IMR-90 (cell line): ENCODE data around the gene FGF12. TPM values are rescaled to one million over a fixed set of nuclear protein-coding genes. Genes with fewer than 3 reads are reported as not detected.

Experiments used
- ATAC-seq: fragments of 200-7000 bp; cut with Tn5 transposase; 2 replicates; pipeline ENCODE4 v1.9.1; 2020; ENCODE audit warnings: low read depth, mild to moderate bottlenecking, moderate library complexity
- BruUV-seq: library from RNA; stranded (reverse); fragments of 400-500 nt; replicated peaks from 2 replicates; lab custom pipeline; 2021; lab: Mats Ljungman, UMichigan
- CTCF ChIA-PET: fragments of 300-600 bp; formaldehyde crosslinking; extraction: SDS; loops from one replicate; lab custom pipeline; 2021; ENCODE audit warnings: antibody characterized with exemption; lab: Yijun Ruan, JAX
- POLR2A ChIA-PET: fragments of 300-600 bp; sonication (Branson Sonifier 250); formaldehyde crosslinking; loops from one replicate; lab custom pipeline; 2022; ENCODE audit warnings: antibody characterized with exemption; ENCODE audit not compliant: unreplicated experiment; lab: Charles Lee
- DNase-seq: peaks from one replicate; pipeline ENCODE4 v3.0.0; 2013
- H2AFZ ChIP-seq: replicated peaks from 2 replicates; pipeline ENCODE3; 2013; ENCODE audit warnings: low read length, mild to moderate bottlenecking; ENCODE audit not compliant: poor library complexity
- H2AK5ac ChIP-seq: 2 replicates; pipeline ENCODE4 v1.6.1; 2013; ENCODE audit warnings: low read depth, low read length, inconsistent platforms
- H2AK9ac ChIP-seq: replicated peaks from 2 replicates; pipeline ENCODE3; 2013; ENCODE audit warnings: mild to moderate bottlenecking, low read depth, low read length, moderate library complexity; ENCODE audit not compliant: poor library complexity
- H2BK120ac ChIP-seq: 2 replicates; pipeline ENCODE4 v1.6.1; 2013; ENCODE audit warnings: low read depth, low read length, inconsistent platforms
- H2BK15ac ChIP-seq: 3 replicates; pipeline ENCODE4 v1.6.1; 2013; ENCODE audit warnings: low read depth, low read length, inconsistent platforms
- H2BK20ac ChIP-seq: 2 replicates; pipeline ENCODE4 v1.6.1; 2013; ENCODE audit warnings: low read depth, mild to moderate bottlenecking, inconsistent platforms, low read length, moderate library complexity
- H2BK5ac ChIP-seq: 2 replicates; pipeline ENCODE4 v1.6.1; 2013; ENCODE audit warnings: mild to moderate bottlenecking, low read depth, low read length, inconsistent platforms; ENCODE audit not compliant: poor library complexity, severe bottlenecking
- H3K14ac ChIP-seq: replicated peaks from 2 replicates; pipeline ENCODE4 v1.6.1; 2013; ENCODE audit warnings: low read depth, low read length, inconsistent platforms
- H3K18ac ChIP-seq: 2 replicates; pipeline ENCODE4 v1.6.1; 2013; ENCODE audit warnings: low read depth, low read length, control low read depth
- H3K23ac ChIP-seq: 2 replicates; pipeline ENCODE4 v1.6.1; 2013; ENCODE audit warnings: low read depth, low read length, inconsistent platforms
- H3K27ac ChIP-seq: 2 replicates; pipeline ENCODE4 v1.5.1; 2013; ENCODE audit warnings: mild to moderate bottlenecking, control low read depth, low read length; ENCODE audit not compliant: insufficient read depth
- H3K27me3 ChIP-seq: 2 replicates; pipeline ENCODE4 v1.6.1; 2013; ENCODE audit warnings: low read length; ENCODE audit not compliant: control insufficient read depth, insufficient read depth
- H3K36me3 ChIP-seq: 2 replicates; pipeline ENCODE4 v1.6.1; 2013; ENCODE audit warnings: low read length, mixed read lengths; ENCODE audit not compliant: control insufficient read depth, insufficient read depth
- H3K4ac ChIP-seq: 2 replicates; pipeline ENCODE4 v1.6.1; 2013; ENCODE audit warnings: low read depth, low read length, inconsistent platforms
- H3K4me1 ChIP-seq: 2 replicates; pipeline ENCODE4 v1.6.1; 2013; ENCODE audit warnings: low read length, mixed read lengths; ENCODE audit not compliant: control insufficient read depth, insufficient read depth
- H3K4me2 ChIP-seq: 2 replicates; pipeline ENCODE4 v1.6.1; 2013; ENCODE audit warnings: low read depth, mild to moderate bottlenecking, control low read depth, low read length, moderate library complexity
- H3K4me3 ChIP-seq: 2 replicates; pipeline ENCODE4 v1.5.1; 2013; ENCODE audit warnings: low read depth, mild to moderate bottlenecking, control low read depth, low read length, moderate library complexity; ENCODE audit not compliant: insufficient read depth
- H3K56ac ChIP-seq: 2 replicates; pipeline ENCODE4 v1.6.1; 2013; ENCODE audit warnings: low read length, inconsistent platforms; ENCODE audit not compliant: insufficient read depth; ENCODE audit errors: extremely low read depth
- H3K79me1 ChIP-seq, 2 experiments: 2 replicates each; pipeline ENCODE4 v1.6.1; 2013; ENCODE audit warnings: low read length in 2 of 2, inconsistent platforms in 1 of 2, low read depth in 1 of 2
- H3K9ac ChIP-seq: 2 replicates; pipeline ENCODE4 v1.6.1; 2013; ENCODE audit warnings: low read depth, low read length, control low read depth
- H3K9me1 ChIP-seq: 2 replicates; pipeline ENCODE4 v1.6.1; 2013; ENCODE audit warnings: low read length, inconsistent platforms; ENCODE audit not compliant: insufficient read depth
- H3K9me3 ChIP-seq: 2 replicates; pipeline ENCODE4 v1.6.1; 2013; ENCODE audit warnings: low read length; ENCODE audit not compliant: control insufficient read depth, insufficient read depth
- H4K20me1 ChIP-seq: 2 replicates; pipeline ENCODE4 v1.6.1; 2013; ENCODE audit warnings: low read length, inconsistent platforms; ENCODE audit not compliant: insufficient read depth
- H4K5ac ChIP-seq: 2 replicates; pipeline ENCODE4 v1.6.1; 2013; ENCODE audit warnings: mild to moderate bottlenecking, low read depth, low read length, control low read depth
- H4K8ac ChIP-seq, 2 experiments: 2 replicates each; pipeline ENCODE4 v1.6.1; 2013; ENCODE audit warnings: low read depth in 2 of 2, low read length in 2 of 2, control low read depth in 1 of 2, inconsistent platforms in 1 of 2
- H4K91ac ChIP-seq: 2 replicates; pipeline ENCODE4 v1.6.1; 2013; ENCODE audit warnings: low read depth, low read length, inconsistent platforms; ENCODE audit not compliant: insufficient read depth
- BHLHE40 ChIP-seq: fragments of 150-350 bp; IDR thresholded peaks from 2 replicates; pipeline ENCODE4 v1.6.1; 2016; ENCODE audit warnings: mild to moderate bottlenecking, low read depth, low read length
- MAFK ChIP-seq: IDR thresholded peaks from 2 replicates; pipeline ENCODE4 v1.6.1; 2012; ENCODE audit warnings: low read depth, low read length, improper control_type of control experiment
- RFX5 ChIP-seq: IDR thresholded peaks from 2 replicates; pipeline ENCODE4 v1.8.0; 2012; ENCODE audit warnings: low read depth, mild to moderate bottlenecking, low read length, moderate library complexity
- WGBS, 2 experiments: methylation state at CpG; one replicate each; pipeline versions ENCODE4 v1.1.5 to v1.1.7; 2013; ENCODE audit warnings: missing lambda C conversion rate in 2 of 2; ENCODE audit not compliant: insufficient read length in 1 of 2; ENCODE audit errors: extremely low coverage in 2 of 2; 5-methylcytosine and 5-hydroxymethylcytosine counted together
- dilution Hi-C: fragments of 300-500 bp; cut with HindIII; formaldehyde crosslinking; loops from one replicate; pipeline ENCODE4 v1.14.3; 2018; ENCODE audit warnings: low sequenced_read_pairs; ENCODE audit not compliant: unreplicated experiment
- in situ Hi-C: fragments of 300-500 bp; cut with MboI; formaldehyde crosslinking; loops from 3 replicates; pipeline ENCODE4 v1.14.3; 2019; ENCODE audit warnings: low sequenced_read_pairs, inconsistent platforms, mixed read lengths
- intact Hi-C: fragments of 100-400 bp; cut with micrococcal nuclease; formaldehyde crosslinking; loops from 2 replicates; pipeline ENCODE4 v1.10.0; 2022
- polyA plus RNA-seq, 3 experiments: library from polyadenylated mRNA; depleted of rRNA; stranded (reverse); fragments of >200 nt; gene quantifications; 2 replicates each; pipeline ENCODE4 v1.2.3, GENCODE V29; 2012; ENCODE audit warnings: low replicate concordance in 1 of 3
- total RNA-seq: library from RNA; depleted of rRNA; stranded (reverse); fragments of >200 nt; gene quantifications from 2 replicates; pipeline ENCODE4 v1.2.3, GENCODE V29; 2012

The FGF12 gene
- total and polyA plus RNA-seq, 2 of the 4 experiments (the other 2 are of a cell fraction) = not detected

DNA sequence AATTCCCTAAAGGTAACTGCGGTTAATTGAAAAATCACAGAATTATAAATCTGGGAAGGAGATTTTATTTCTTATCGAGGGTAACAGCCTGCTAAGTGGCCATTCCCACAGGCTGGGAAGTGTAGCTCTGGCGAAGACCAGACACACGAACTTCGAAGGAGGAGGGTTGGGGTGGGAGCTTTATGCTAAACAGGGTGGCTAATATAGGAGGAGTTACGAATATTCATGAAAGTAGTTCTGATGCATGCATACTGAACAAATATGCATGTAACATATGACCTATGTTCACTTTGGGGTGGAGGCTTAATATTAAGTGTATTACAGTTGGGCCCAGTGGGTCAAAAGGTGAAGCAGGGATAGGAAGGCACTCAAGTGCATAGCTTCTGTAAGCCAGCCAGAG is 221.6 kb downstream of the FGF12 start:
- in situ Hi-C loops (no loop called here), dilution Hi-C loops (no loop called here), intact Hi-C loops (no loop called here)
- no peak overlapping the region for H2AK9ac ChIP-seq
- no peak overlapping the region for H4K5ac ChIP-seq
- 0% methylated on average over 1 of the region's 6 CpGs; no CpG with 5 or more reads in 1 of the 2 experiments for WGBS, 2 experiments
- no peak overlapping the region for H2AK5ac ChIP-seq
- H3K27ac ChIP-seq = no peak overlapping the region
- no peak overlapping the region for H2BK20ac ChIP-seq
- BruUV-seq = no TSS peak
- H3K4me3 ChIP-seq = no peak overlapping the region
- no peak overlapping the region for H2AFZ ChIP-seq
- no peak overlapping the region for H4K91ac ChIP-seq
- H2BK5ac ChIP-seq = no peak overlapping the region
- no peaks in the 10 kb centered on the region for H4K20me1 ChIP-seq
- ChIA-PET CTCF (no interaction called here), POLR2A (no interaction called here)
- H3K4ac ChIP-seq = no peak overlapping the region
- no peaks in the 10 kb centered on the region for H3K4me1 ChIP-seq
- H2BK15ac ChIP-seq = no peak overlapping the region
- H3K18ac ChIP-seq = no peak overlapping the region
- no peak overlapping the region for H3K4me2 ChIP-seq
- H2BK120ac ChIP-seq = no peak overlapping the region
- no peak overlapping the region for H3K14ac ChIP-seq
- H3K27me3 ChIP-seq = no peaks in the 10 kb centered on the region
- no peaks in the 10 kb centered on the region for H3K36me3 ChIP-seq
- no peak for DNase-seq
- no peaks in the 10 kb centered on the region for H3K9me1 ChIP-seq
- ATAC-seq = no peak
- H3K56ac ChIP-seq = no peak overlapping the region
- no peak overlapping the region for H3K9ac ChIP-seq
- H3K79me1 ChIP-seq = no peaks in the 10 kb centered on the region
- H3K9me3 ChIP-seq = 0 out of 2 replicates have a peak, but pooled peaks cover 2% of the 10 kb centered on the region
- TF ChIP-seq BHLHE40 (no peak), RFX5 (no peak), MAFK (no peak)
- no peak overlapping the region for H4K8ac ChIP-seq
- no peak overlapping the region for H3K23ac ChIP-seq
